H1 (cell line): ENCODE measurements around the gene SHROOM2. TPM values are rescaled to one million over a fixed set of nuclear protein-coding genes. Genes with fewer than 3 reads are reported as not detected.

ENCODE experiments used
- CTBP2 ChIP-seq: IDR thresholded peaks from 2 replicates; pipeline ENCODE4 v1.7.0; 2011; ENCODE audit warnings: borderline replicate concordance, mild to moderate bottlenecking, moderate library complexity, mixed read lengths, low read length; ENCODE audit not compliant: insufficient read depth, insufficient read length
- RXRA ChIP-seq: IDR thresholded peaks from 2 replicates; pipeline ENCODE4 v1.6.1; 2011; ENCODE audit warnings: low read depth, mild to moderate bottlenecking, low read length, moderate library complexity; ENCODE audit not compliant: insufficient read depth
- polyA plus RNA-seq, 7 experiments: library from polyadenylated mRNA; depleted of rRNA in 3 of 7; stranded (reverse) in 5 of 7; unstranded in 2 of 7; fragments of >200 nt in 5 of 7; fragments of 200-250 nt in 2 of 7; gene quantifications; 1 replicate in 5 of 7; 2 replicates in 1 of 7; 4 replicates in 1 of 7; pipeline versions ENCODE4 v1.2.1 to v1.2.3, GENCODE V29; 2011 to 2013; ENCODE audit warnings: missing spikeins in 2 of 7, mixed read lengths in 2 of 7
- total RNA-seq: library from RNA; stranded (reverse); fragmentation: NEBNext Ultra II Directional; extraction: Animal tissue kit (Norgen Biotek cat#: 25700); gene quantifications from 2 replicates; pipeline ENCODE4 v1.2.1, GENCODE V29; 2021

Gene SHROOM2
- total and polyA plus RNA-seq, 2 of the 8 experiments (the other 6 are each of a cell fraction or from before 2014, with no cell fraction given): 3.4 to 14.2 TPM

DNA sequence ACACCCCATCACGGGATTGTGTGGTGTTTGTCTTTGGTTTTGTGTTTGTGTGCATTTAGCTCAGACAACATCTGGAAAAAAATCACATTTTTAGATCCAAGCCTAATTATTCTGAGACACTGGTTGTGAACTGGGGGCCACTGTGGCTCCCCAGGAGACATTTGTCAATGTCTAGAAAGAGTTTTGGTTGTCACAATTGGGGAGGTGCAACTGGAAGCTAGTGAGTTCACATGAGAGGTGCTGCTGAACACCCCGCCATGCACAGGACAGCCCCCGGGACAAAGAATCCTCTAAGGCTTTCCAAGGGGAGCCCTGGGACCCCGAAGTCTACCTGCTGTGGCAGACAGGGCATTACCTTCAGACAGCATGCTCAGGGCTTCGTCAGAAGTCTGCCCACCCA is 47.1 kb upstream of the SHROOM2 start (continued):
- TF ChIP-seq RXRA: no peak
- TF ChIP-seq CTBP2: no peak
